ENCODE data around the gene SOAT2. TPM values are rescaled to one million over a fixed set of nuclear protein-coding genes. Genes with fewer than 3 reads are reported as not detected.

The SOAT2 gene
- total and polyA plus RNA-seq, 2 of the 4 experiments (the other 2 are of a cell fraction), result 0.18 to 0.39 TPM

DNA sequence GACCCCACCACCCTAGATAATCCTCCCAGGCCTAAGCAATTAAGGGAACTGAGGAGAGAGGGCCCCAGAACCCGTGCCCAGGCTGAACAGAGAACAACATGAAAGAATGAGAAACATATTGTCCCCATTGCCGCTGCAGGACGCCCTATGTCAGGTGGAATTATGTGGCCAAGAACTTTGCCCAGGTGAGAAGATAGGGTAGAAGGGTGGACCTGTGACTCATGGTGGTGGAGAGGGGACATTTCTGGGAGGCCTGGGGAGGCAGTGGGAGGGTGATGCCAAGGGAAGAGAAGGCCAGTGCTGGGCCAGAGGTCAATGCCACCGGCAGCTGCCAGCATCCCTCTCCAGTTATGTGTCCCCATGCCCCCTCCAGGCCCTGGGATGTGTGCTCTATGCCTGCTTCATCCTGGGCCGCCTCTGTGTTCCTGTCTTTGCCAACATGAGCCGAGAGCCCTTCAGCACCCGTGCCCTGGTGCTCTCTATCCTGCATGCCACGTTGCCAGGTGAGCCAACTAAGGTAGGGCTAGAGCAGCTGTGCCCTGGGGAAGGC, 15.5 kb downstream of the SOAT2 start:
- no peak overlapping the region for H2AK5ac ChIP-seq (ENCODE audit: low read depth, low read length)
- ChIA-PET CTCF (no interaction called here), POLR2A (ENCODE audit: unreplicated experiment) (no interaction called here)
- H2BK5ac ChIP-seq (ENCODE audit: low read depth, low read length, poor library complexity, severe bottlenecking), result no peak overlapping the region
- no peak overlapping the region for H3K4ac ChIP-seq (ENCODE audit: low read depth, low read length)
- 75% methylated on average over 6 of the region's 8 CpGs; no CpG with 5 or more reads in 1 of the 2 experiments for WGBS, 2 experiments (ENCODE audit: extremely low coverage in 2 of 2, insufficient read length in 1 of 2)
- H2AK9ac ChIP-seq (replicated peaks; ENCODE audit: low read depth, low read length, poor library complexity), result no peak overlapping the region
- H3K79me1 ChIP-seq (ENCODE audit: low read depth in 1 of 2, low read length in 2 of 2), result no peaks in the 10 kb centered on the region
- peaks cover 3% of the 10 kb centered on the region; the same call in 1 of the 2 replicates for H3K4me1 ChIP-seq (ENCODE audit: control insufficient read depth, insufficient read depth, low read length)
- H3K56ac ChIP-seq (ENCODE audit: extremely low read depth, insufficient read depth, low read length), result no peak overlapping the region
- no TSS peak for BruUV-seq (replicated peaks)
- in situ Hi-C loops (cut with MboI; ENCODE audit: low sequenced_read_pairs), result no loop called here
- no peak overlapping the region for H3K23ac ChIP-seq (ENCODE audit: low read depth, low read length)
- H2BK15ac ChIP-seq (ENCODE audit: low read depth, low read length), result no peak overlapping the region
- ATAC-seq (ENCODE audit: low read depth), result no peak
- H3K9me3 ChIP-seq (ENCODE audit: control insufficient read depth, insufficient read depth, low read length), result no peaks in the 10 kb centered on the region
- no peak overlapping the region for H3K9ac ChIP-seq (ENCODE audit: low read depth, low read length)
- no peak overlapping the region for H4K8ac ChIP-seq (ENCODE audit: low read depth in 2 of 2, low read length in 2 of 2)
- H3K4me3 ChIP-seq (ENCODE audit: insufficient read depth, low read depth, low read length), result no peak overlapping the region
- no peak overlapping the region for H3K27ac ChIP-seq (ENCODE audit: insufficient read depth, low read length)
- DNase-seq, result no peak
- TF ChIP-seq BHLHE40 (IDR thresholded peaks at IDR 0.05; ENCODE audit: low read depth, low read length) (no peak), MXI1 (IDR thresholded peaks at IDR 0.05; ENCODE audit: borderline replicate concordance, low read depth, low read length) (no peak), MAZ (IDR thresholded peaks at IDR 0.05; ENCODE audit: borderline replicate concordance, low read depth, low read length) (no peak), RCOR1 (IDR thresholded peaks at IDR 0.05; ENCODE audit: insufficient replicate concordance, low read length) (no peak), RFX5 (IDR thresholded peaks at IDR 0.05; ENCODE audit: low read depth, low read length) (no peak)
- TF ChIP-seq, protein P1, sequence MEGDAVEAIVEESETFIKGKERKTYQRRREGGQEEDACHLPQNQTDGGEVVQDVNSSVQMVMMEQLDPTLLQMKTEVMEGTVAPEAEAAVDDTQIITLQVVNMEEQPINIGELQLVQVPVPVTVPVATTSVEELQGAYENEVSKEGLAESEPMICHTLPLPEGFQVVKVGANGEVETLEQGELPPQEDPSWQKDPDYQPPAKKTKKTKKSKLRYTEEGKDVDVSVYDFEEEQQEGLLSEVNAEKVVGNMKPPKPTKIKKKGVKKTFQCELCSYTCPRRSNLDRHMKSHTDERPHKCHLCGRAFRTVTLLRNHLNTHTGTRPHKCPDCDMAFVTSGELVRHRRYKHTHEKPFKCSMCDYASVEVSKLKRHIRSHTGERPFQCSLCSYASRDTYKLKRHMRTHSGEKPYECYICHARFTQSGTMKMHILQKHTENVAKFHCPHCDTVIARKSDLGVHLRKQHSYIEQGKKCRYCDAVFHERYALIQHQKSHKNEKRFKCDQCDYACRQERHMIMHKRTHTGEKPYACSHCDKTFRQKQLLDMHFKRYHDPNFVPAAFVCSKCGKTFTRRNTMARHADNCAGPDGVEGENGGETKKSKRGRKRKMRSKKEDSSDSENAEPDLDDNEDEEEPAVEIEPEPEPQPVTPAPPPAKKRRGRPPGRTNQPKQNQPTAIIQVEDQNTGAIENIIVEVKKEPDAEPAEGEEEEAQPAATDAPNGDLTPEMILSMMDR (conservative IDR thresholded peaks at IDR 0.05; ENCODE audit: low read depth, low read length), result no peak
- no peak overlapping the region for H2AFZ ChIP-seq (replicated peaks; ENCODE audit: low read length, poor library complexity)
- intact Hi-C loops (cut with micrococcal nuclease), result no loop called here
- H4K5ac ChIP-seq (ENCODE audit: low read depth, low read length), result no peak overlapping the region
- H2BK20ac ChIP-seq (ENCODE audit: low read depth, low read length), result no peak overlapping the region
- H4K91ac ChIP-seq (ENCODE audit: insufficient read depth, low read depth, low read length), result no peak overlapping the region
- H2BK120ac ChIP-seq (ENCODE audit: low read depth, low read length), result no peak overlapping the region
- H3K9me1 ChIP-seq (ENCODE audit: insufficient read depth, low read length), result peaks cover 6% of the 10 kb centered on the region
- H3K27me3 ChIP-seq (ENCODE audit: control insufficient read depth, insufficient read depth, low read length), result peaks cover 2% of the 10 kb centered on the region; the same call in 1 of the 2 replicates
- H3K4me2 ChIP-seq (ENCODE audit: low read depth, low read length), result no peak overlapping the region
- H3K18ac ChIP-seq (ENCODE audit: low read depth, low read length), result no peak overlapping the region
- no peaks in the 10 kb centered on the region for H3K36me3 ChIP-seq (ENCODE audit: control insufficient read depth, insufficient read depth, low read length)
- H3K14ac ChIP-seq (replicated peaks; ENCODE audit: low read depth, low read length), result no peak overlapping the region
- no peaks in the 10 kb centered on the region for H4K20me1 ChIP-seq (ENCODE audit: insufficient read depth, low read length)
- dilution Hi-C loops (cut with HindIII; ENCODE audit: low sequenced_read_pairs, unreplicated experiment), result no loop called here
